Upper lobe of left lung (tissue), 4 donors: Measurements from ENCODE around the gene DOCK8.

Experiments used
- CTCF ChIP-seq, 6 experiments: fragments of 450-650 bp in 4 of 6; fragments of 200-600 bp in 2 of 6; sonication (generic) in 2 of 6; IDR thresholded peaks; one replicate each; pipeline ENCODE4 v1.5.1; 2016 to 2019; ENCODE audit warnings: antibody characterized with exemption in 6 of 6
- EP300 ChIP-seq, 4 donors: sonication (generic); formaldehyde crosslinking; IDR thresholded peaks; one replicate each; pipeline ENCODE4 v1.5.1; 2017; ENCODE audit warnings: antibody characterized with exemption in 4 of 4, control low read depth in 2 of 4
- POLR2A ChIP-seq, 4 donors: fragments of 450-650 bp; IDR thresholded peaks; one replicate each; pipeline ENCODE4 v1.5.1; 2016 to 2017; ENCODE audit warnings: antibody characterized with exemption in 4 of 4, mild to moderate bottlenecking in 2 of 4
- POLR2AphosphoS5 ChIP-seq, 2 donors: sonication (generic); formaldehyde crosslinking; IDR thresholded peaks; one replicate each; pipeline ENCODE4 v1.5.1; 2017; ENCODE audit warnings: antibody characterized with exemption in 2 of 2

DNA sequence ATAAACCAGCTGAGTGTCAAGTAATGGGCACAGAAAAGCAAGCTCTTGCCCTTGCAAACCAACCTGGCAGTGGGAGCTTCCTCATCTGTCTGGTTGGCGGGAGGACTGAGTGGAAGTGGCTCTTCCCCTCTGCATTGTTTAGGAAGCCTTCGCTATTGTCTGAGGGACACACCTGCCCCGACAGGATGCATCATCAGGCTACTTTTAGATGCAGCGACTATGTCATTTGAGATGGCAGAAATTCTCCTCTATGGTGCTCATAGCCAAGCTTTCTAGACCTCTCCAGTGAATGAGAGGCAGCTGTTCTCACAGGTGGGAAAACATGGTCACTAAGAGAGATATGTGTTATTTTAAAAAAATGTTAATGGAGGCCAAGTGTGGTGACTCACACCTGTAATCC lies 104.0 kb downstream of the DOCK8 start:
- no peak for TF ChIP-seq POLR2AphosphoS5 (IDR thresholded peaks at IDR 0.05)
- no peak for TF ChIP-seq CTCF (IDR thresholded peaks at IDR 0.05)
- TF ChIP-seq POLR2A (IDR thresholded peaks at IDR 0.05) = no peak
- no peak for TF ChIP-seq EP300 (IDR thresholded peaks at IDR 0.05)
